Measurements from ENCODE around the gene NCK2.

Gene NCK2

GRCh38 chr2:105792561-105792960 is 47.8 kb downstream of the NCK2 start:
- H3K4me3 ChIP-seq (ENCODE audit: low read depth, low read length): no peak overlapping the region
- no peaks in the 10 kb centered on the region for H3K27me3 ChIP-seq (replicated peaks)
- DNase-seq: no peak
- no peak for TF ChIP-seq CTCF (IDR thresholded peaks at IDR 0.05; ENCODE audit: low read depth, low read length, missing control alignments)
- H3K27ac ChIP-seq: no peak overlapping the region
- in situ Hi-C loops (cut with HindIII; ENCODE audit: low pct_ligation_motif_present, low sequenced_read_pairs): no loop called here
- no peaks in the 10 kb centered on the region for H3K36me3 ChIP-seq (replicated peaks)

- no peak overlapping the region for H3K27ac ChIP-seq
- no peaks in the 10 kb centered on the region for H3K27me3 ChIP-seq (replicated peaks)
- DNase-seq: no peak
- no peak for TF ChIP-seq CTCF (IDR thresholded peaks at IDR 0.05; ENCODE audit: low read depth, low read length, missing control alignments)
- in situ Hi-C loops (cut with HindIII; ENCODE audit: low pct_ligation_motif_present, low sequenced_read_pairs): no loop called here
- H3K4me3 ChIP-seq (ENCODE audit: low read depth, low read length): no peak overlapping the region
- no peaks in the 10 kb centered on the region for H3K36me3 ChIP-seq (replicated peaks)
Observed at GRCh38 chr2:105793196-105793975, 48.7 kb downstream of the NCK2 start.

GRCh38 chr2:105794926-105795574 is 50.3 kb downstream of the NCK2 start:
- in situ Hi-C loops (cut with HindIII; ENCODE audit: low pct_ligation_motif_present, low sequenced_read_pairs): no loop called here
- no peak overlapping the region for H3K27ac ChIP-seq
- H3K27me3 ChIP-seq (replicated peaks): no peaks in the 10 kb centered on the region
- H3K36me3 ChIP-seq (replicated peaks): no peaks in the 10 kb centered on the region
- DNase-seq: no peak
- H3K4me3 ChIP-seq (ENCODE audit: low read depth, low read length): no peak overlapping the region
- TF ChIP-seq CTCF (IDR thresholded peaks at IDR 0.05; ENCODE audit: low read depth, low read length, missing control alignments): no peak

- Histone ChIP-seq H3K27me3 (replicated peaks) (no peaks in the 10 kb centered on the region), H3K4me3 (ENCODE audit: low read depth, low read length) (no peak overlapping the region), H3K36me3 (replicated peaks) (no peaks in the 10 kb centered on the region), H3K27ac (no peak overlapping the region)
- no peak for TF ChIP-seq CTCF (IDR thresholded peaks at IDR 0.05; ENCODE audit: low read depth, low read length, missing control alignments)
- DNase-seq: no peak
- in situ Hi-C loops (cut with HindIII; ENCODE audit: low pct_ligation_motif_present, low sequenced_read_pairs): no loop called here
Observed at GRCh38 chr2:105795575-105795934, 50.8 kb downstream of the NCK2 start.

- in situ Hi-C loops (cut with HindIII; ENCODE audit: low pct_ligation_motif_present, low sequenced_read_pairs): no loop called here
- Histone ChIP-seq H3K27ac (no peak overlapping the region), H3K27me3 (replicated peaks) (no peaks in the 10 kb centered on the region), H3K4me3 (ENCODE audit: low read depth, low read length) (no peak overlapping the region), H3K36me3 (replicated peaks) (no peaks in the 10 kb centered on the region)
- DNase-seq: no peak
- no peak for TF ChIP-seq CTCF (IDR thresholded peaks at IDR 0.05; ENCODE audit: low read depth, low read length, missing control alignments)
Observed at GRCh38 chr2:105796131-105796638, 51.5 kb downstream of the NCK2 start.

Data from brain microvascular endothelial cell (primary cell).